MCF 10A (cell line): ENCODE results near the gene MYL12A. TPM values are rescaled to one million over a fixed set of nuclear protein-coding genes. Genes with fewer than 3 reads are reported as not detected.

Experiments
- BruUV-seq: library from RNA; stranded (reverse); fragments of 400-500 nt; replicated peaks from 2 replicates; lab custom pipeline; 2021; lab: Mats Ljungman, UMichigan
- CTCF ChIA-PET: fragments of 300-600 bp; sonication (Branson Sonifier 250); formaldehyde crosslinking; extraction: SDS; loops from one replicate; lab custom pipeline; 2021; ENCODE audit warnings: antibody characterized with exemption, inconsistent platforms; lab: Yijun Ruan, JAX
- POLR2A ChIA-PET: fragments of 300-600, 350-650 bp; sonication (Branson Sonifier 250); formaldehyde crosslinking; extraction: SDS; loops from one replicate; lab custom pipeline; 2020; ENCODE audit warnings: antibody characterized with exemption, inconsistent platforms; lab: Yijun Ruan, JAX
- DNase-seq: peaks from one replicate; pipeline ENCODE4 v3.0.0-alpha.2; 2018; ENCODE audit not compliant: unreplicated experiment
- H3K27ac Mint-ChIP-seq: one replicate; pipeline ENCODE4 v1.8.0; 2022; ENCODE audit warnings: mild to moderate bottlenecking, low read depth, mixed read lengths; ENCODE audit not compliant: unreplicated experiment
- H3K27me3 Mint-ChIP-seq: one replicate; pipeline ENCODE4 v1.8.0; 2022; ENCODE audit warnings: mixed read lengths; ENCODE audit not compliant: insufficient read depth, unreplicated experiment
- H3K36me3 Mint-ChIP-seq: one replicate; pipeline ENCODE4 v1.8.0; 2022; ENCODE audit warnings: mild to moderate bottlenecking, moderate library complexity, mixed read lengths; ENCODE audit not compliant: insufficient read depth, unreplicated experiment
- H3K4me1 Mint-ChIP-seq: one replicate; pipeline ENCODE4 v1.8.0; 2022; ENCODE audit warnings: mixed read lengths; ENCODE audit not compliant: insufficient read depth, unreplicated experiment
- H3K4me3 Mint-ChIP-seq: one replicate; pipeline ENCODE4 v1.8.0; 2022; ENCODE audit warnings: mild to moderate bottlenecking, moderate library complexity, mixed read lengths; ENCODE audit not compliant: unreplicated experiment
- H3K9me3 Mint-ChIP-seq: one replicate; pipeline ENCODE4 v1.8.0; 2022; ENCODE audit warnings: mixed read lengths; ENCODE audit not compliant: unreplicated experiment
- CTCF ChIP-seq: fragments of 200-600 bp; IDR thresholded peaks from one replicate; pipeline ENCODE4 v1.8.0; 2022; ENCODE audit warnings: antibody characterized with exemption, mild to moderate bottlenecking; ENCODE audit not compliant: unreplicated experiment
- intact Hi-C: fragments of 100-400 bp; cut with micrococcal nuclease; formaldehyde crosslinking; loops from 2 replicates; pipeline ENCODE4 v1.14.1; 2022
- total RNA-seq: library from RNA; stranded (reverse); gene quantifications from 2 replicates; pipeline ENCODE4 v1.2.3, GENCODE V29; 2022

MYL12A gene
- total RNA-seq, 1 experiment from 2014 or later, result 332 TPM

- Mint-ChIP-seq H3K27me3 (no peaks in the 10 kb centered on the region), H3K4me3 (no peak overlapping the region), H3K27ac (peak overlapping the region; percentile 44), H3K36me3 (peaks cover 73% of the 10 kb centered on the region), H3K9me3 (no peaks in the 10 kb centered on the region), H3K4me1 (peaks cover 23% of the 10 kb centered on the region)
- POLR2A ChIA-PET, result interaction anchor here (0.6 to 3.3 kb wide), 9 partner anchors 10 to 380 kb away, joined by 3 to 42 read pairs (median 5); partner anchors contain the start of gene MYL12A
- intact Hi-C loops, result no loop called here
- CTCF ChIA-PET, result interaction anchor here (0.6 to 1.3 kb wide), 4 partner anchors 9 to 632 kb away, joined by 3 to 5 read pairs (median 4); no protein-coding TSS in a partner anchor
- BruUV-seq, result no TSS peak
- no peak for TF ChIP-seq CTCF
- DNase-seq, result no peak
Measured at GRCh38 chr18:3256693-3257626, 9.4 kb downstream of the MYL12A start.

DNA sequence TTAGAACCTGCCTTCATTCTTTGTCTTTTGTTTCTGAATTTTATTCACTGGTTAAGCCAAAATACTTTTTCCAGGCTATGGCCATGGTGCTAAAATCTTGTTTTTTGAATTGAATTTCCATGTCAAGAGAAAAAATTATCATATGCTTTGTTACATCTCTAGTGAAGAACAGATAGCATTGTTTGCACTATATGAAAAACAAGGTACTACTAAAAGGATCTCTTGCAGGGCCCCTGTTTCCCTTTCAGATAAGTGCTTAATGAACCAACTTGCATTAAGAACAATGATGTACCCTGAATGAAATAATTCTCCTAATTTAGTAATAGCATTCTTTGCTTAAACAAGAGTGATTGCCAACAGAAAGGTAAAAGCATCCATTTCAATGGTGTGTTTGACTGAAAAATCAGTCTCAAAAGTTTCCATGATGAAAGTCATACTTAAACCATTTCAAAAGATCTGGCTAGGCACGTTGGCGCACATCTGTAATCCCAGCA is 10.1 kb downstream of the MYL12A start:
- no peak for TF ChIP-seq CTCF
- Mint-ChIP-seq H3K27me3 (no peaks in the 10 kb centered on the region), H3K36me3 (peaks cover 70% of the 10 kb centered on the region), H3K4me3 (no peak overlapping the region), H3K4me1 (peaks cover 23% of the 10 kb centered on the region), H3K27ac (no peak overlapping the region), H3K9me3 (no peaks in the 10 kb centered on the region)
- POLR2A ChIA-PET, result interaction anchor here (0.9 to 3.3 kb wide), 4 partner anchors 10 to 346 kb away, joined by 4 to 42 read pairs (median 9); partner anchors contain the start of gene MYL12A
- DNase-seq, result no peak
- no TSS peak for BruUV-seq
- intact Hi-C loops, result no loop called here
- CTCF ChIA-PET, result interaction anchor here (0.6 kb wide), 1 partner anchor 631 kb away, joined by 5 read pairs; no protein-coding TSS in a partner anchor

- Mint-ChIP-seq H3K27me3 (no peaks in the 10 kb centered on the region), H3K4me3 (peak overlapping the region; percentile 80), H3K4me1 (peaks cover 42% of the 10 kb centered on the region), H3K27ac (peak overlapping the region; percentile 82), H3K36me3 (peaks cover 37% of the 10 kb centered on the region), H3K9me3 (no peaks in the 10 kb centered on the region)
- no peak for DNase-seq
- BruUV-seq, result no TSS peak
- ChIA-PET POLR2A (interaction anchor here (0.6 to 3.5 kb wide), 25 partner anchors 9 to 726 kb away, joined by 3 to 250 read pairs (median 4); partner anchors contain the start of genes MYL12A, SMCHD1 and TGIF1), CTCF (interaction anchor here (1.1 kb wide), 1 partner anchor 9 kb away, joined by 5 read pairs; no protein-coding TSS in a partner anchor)
- no peak for TF ChIP-seq CTCF
- intact Hi-C loops, result loop anchor here (5.0 kb wide), 1 partner anchor 331 kb away; no protein-coding TSS in a partner anchor
Measured at GRCh38 chr18:3260995-3261372, 13.4 kb downstream of the MYL12A start.
